Left lung (tissue), 10 donors: ENCODE measurements around the gene CREB3L1. TPM values are rescaled to one million over a fixed set of nuclear protein-coding genes. Genes with fewer than 3 reads are reported as not detected.

Experiments used
- ATAC-seq: fragments of 200-7000 bp; cut with Tn5 transposase; one replicate; pipeline ENCODE4 v1.9.1; 2020; ENCODE audit warnings: moderate library complexity
- DNase-seq, 4 donors: peaks; one replicate each; pipeline ENCODE4 v3.0.0-alpha.2; 2013 to 2020
- H3K27ac ChIP-seq, 2 donors: fragments of 200-600 bp; sonication (generic) in 1 of 2; one replicate each; pipeline versions ENCODE4 v1.5.0 to v1.8.0; 2020 to 2021
- H3K27me3 ChIP-seq, 2 donors: fragments of 200-600 bp; sonication (generic) in 1 of 2; one replicate each; pipeline versions ENCODE4 v1.5.0 to v1.8.0; 2020 to 2021
- H3K36me3 ChIP-seq, 2 donors: fragments of 200-600 bp; sonication (generic) in 1 of 2; one replicate each; pipeline versions ENCODE4 v1.5.0 to v1.8.0; 2020 to 2021
- H3K4me1 ChIP-seq, 2 donors: fragments of 200-600 bp; one replicate each; pipeline ENCODE4 v1.8.0; 2021
- H3K4me3 ChIP-seq, 2 donors: fragments of 200-600 bp; sonication (generic) in 1 of 2; one replicate each; pipeline versions ENCODE4 v1.5.0 to v1.8.0; 2020 to 2021; ENCODE audit warnings: mild to moderate bottlenecking in 1 of 2
- H3K9me3 ChIP-seq, 2 donors: fragments of 200-600 bp; sonication (generic) in 1 of 2; one replicate each; pipeline versions ENCODE4 v1.5.0 to v1.8.0; 2020 to 2021
- CTCF ChIP-seq, 2 donors: fragments of 200-600 bp; sonication (generic) in 1 of 2; IDR thresholded peaks; one replicate each; pipeline versions ENCODE4 v1.5.0 to v1.8.0; 2021; ENCODE audit warnings: antibody characterized with exemption in 2 of 2
- intact Hi-C, 2 donors: fragments of 100-400 bp; cut with DNase I; formaldehyde crosslinking; loops; one replicate each; pipeline versions ENCODE4 v1.11.2 to v1.14.2; 2022
- polyA plus RNA-seq, 6 donors: library from polyadenylated mRNA; unstranded; fragments of 120-200 nt; gene quantifications; one replicate each; pipeline ENCODE4 v1.2.1, GENCODE V29; 2013; ENCODE audit not compliant: insufficient read length in 6 of 6
- total RNA-seq, 2 donors: library from RNA; stranded (reverse); fragmentation: NEBNext Ultra II Directional; extraction: Animal tissue kit (Norgen Biotek cat#: 25700); gene quantifications; one replicate each; pipeline ENCODE4 v1.2.1, GENCODE V29; 2021
- donor health status: DM: no; HTN: yes; CAD: no.
- donor health status: DM: no; HTN: no; CAD: no.

The CREB3L1 gene
- total and polyA plus RNA-seq, 8 donors, result 16.2 to 59.3 (median 26.1) TPM

DNA sequence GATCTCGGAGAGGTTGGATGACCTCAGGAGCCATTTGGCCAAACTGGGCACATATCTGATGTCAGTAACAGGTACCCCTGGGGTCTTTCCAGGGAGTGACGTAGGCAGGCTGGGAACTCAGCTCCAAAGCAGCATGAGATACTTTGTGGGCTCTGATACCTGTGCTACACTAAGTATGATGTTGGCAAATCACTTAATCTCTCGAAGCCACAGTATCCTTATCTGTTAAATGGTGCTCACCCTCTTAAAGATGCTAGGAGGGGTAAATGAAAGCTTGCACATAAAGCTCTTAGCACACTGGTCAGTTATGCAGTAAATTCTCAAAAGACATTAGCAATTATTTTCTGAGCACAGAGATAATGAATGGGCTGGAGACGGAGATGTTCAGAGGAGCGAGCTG lies 52.7 kb downstream of the CREB3L1 start:
- no peak for DNase-seq
- no peak for ATAC-seq
- Histone ChIP-seq H3K4me1 (peaks cover 8 to 38% of the 10 kb centered on the region in 2 donors), H3K27me3 (peaks cover 25 to 62% of the 10 kb centered on the region in 2 donors), H3K27ac (no peak overlapping the region), H3K9me3 (no peaks in the 10 kb centered on the region), H3K4me3 (no peak overlapping the region), H3K36me3 (no peaks in the 10 kb centered on the region)
- no peak for TF ChIP-seq CTCF (IDR thresholded peaks at IDR 0.05)
- intact Hi-C loops, result no loop called here

- H3K27me3 ChIP-seq, result peaks cover 25 to 62% of the 10 kb centered on the region in 2 donors
- H3K27ac ChIP-seq, result no peak overlapping the region
- ATAC-seq (peak; percentile 33), DNase-seq (peak in 1 of 4 donors; percentile 41)
- no peaks in the 10 kb centered on the region for H3K36me3 ChIP-seq
- no peak for TF ChIP-seq CTCF (IDR thresholded peaks at IDR 0.05)
- H3K4me1 ChIP-seq, result peaks cover 8 to 39% of the 10 kb centered on the region in 2 donors
- intact Hi-C loops, result no loop called here
- no peak overlapping the region for H3K4me3 ChIP-seq
- H3K9me3 ChIP-seq, result no peaks in the 10 kb centered on the region
Measured at GRCh38 chr11:46330563-46331281, 53.3 kb downstream of the CREB3L1 start.

GRCh38 chr11:46331282-46331984 lies 54.0 kb downstream of the CREB3L1 start:
- no peaks in the 10 kb centered on the region for H3K36me3 ChIP-seq
- ATAC-seq, result peak; percentile 9
- H3K9me3 ChIP-seq, result no peaks in the 10 kb centered on the region
- no peak for TF ChIP-seq CTCF (IDR thresholded peaks at IDR 0.05)
- DNase-seq, result no peak
- H3K27me3 ChIP-seq, result peaks cover 25 to 62% of the 10 kb centered on the region in 2 donors
- H3K27ac ChIP-seq, result no peak overlapping the region
- H3K4me1 ChIP-seq, result peaks cover 8 to 46% of the 10 kb centered on the region in 2 donors
- no peak overlapping the region for H3K4me3 ChIP-seq
- intact Hi-C loops, result no loop called here

DNA sequence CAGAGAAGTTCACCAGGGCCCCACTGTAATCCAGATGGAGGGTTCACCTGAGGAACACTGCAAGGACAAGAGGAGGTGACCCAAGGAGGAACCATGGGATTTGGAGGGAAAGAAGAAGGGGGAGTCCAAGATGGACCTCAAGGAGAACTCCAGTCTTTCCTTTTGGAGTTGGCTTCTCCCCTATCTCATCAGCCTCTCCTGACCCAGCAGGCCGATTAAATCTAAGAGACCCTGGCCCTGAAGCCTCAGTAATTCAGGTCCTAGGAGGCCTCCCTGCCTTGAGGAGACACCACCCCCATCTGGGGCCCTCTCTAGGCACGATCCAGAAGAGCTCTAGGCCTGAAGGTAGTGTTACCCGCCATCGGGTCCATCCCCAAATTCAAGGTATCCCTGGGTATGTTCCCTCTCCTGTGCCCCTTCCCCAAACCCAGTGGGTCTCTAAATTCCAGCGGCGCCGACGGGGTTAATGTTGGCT lies 54.7 kb downstream of the CREB3L1 start:
- peaks cover 25 to 62% of the 10 kb centered on the region in 2 donors for H3K27me3 ChIP-seq
- no peak for TF ChIP-seq CTCF (IDR thresholded peaks at IDR 0.05)
- H3K4me3 ChIP-seq, result peak overlapping the region in 1 of 2 donors; percentile 36
- ATAC-seq, result no peak
- no peaks in the 10 kb centered on the region for H3K9me3 ChIP-seq
- peaks cover 8 to 53% of the 10 kb centered on the region in 2 donors for H3K4me1 ChIP-seq
- no peaks in the 10 kb centered on the region for H3K36me3 ChIP-seq
- H3K27ac ChIP-seq, result no peak overlapping the region
- no peak for DNase-seq
- intact Hi-C loops, result no loop called here
